ENCODE measurements around the gene MED16.

- TF ChIP-seq CTCF (IDR thresholded peaks at IDR 0.05) (no peak), EP300 (IDR thresholded peaks at IDR 0.05) (no peak), POLR2A (IDR thresholded peaks at IDR 0.05) (no peak), POLR2AphosphoS5 (IDR thresholded peaks at IDR 0.05) (no peak)
Measured at GRCh38 chr19:927351-927779, 34.4 kb upstream of the MED16 start.

Measured in stomach (tissue), 4 donors.